ENCODE results near the gene HAUS6.
A peak's percentile ranks its signal among the peaks of the same experiment; 100 is the strongest.
"Not testable (repeated sequence)": the region's sequence is repeated elsewhere in the genome, so short reads cannot be mapped to it uniquely, and the experiment has no call there.

The HAUS6 gene

GRCh38 chr9:19114680-19115270, 12.1 kb upstream of the HAUS6 start:
- Histone ChIP-seq H3K36me3 (ENCODE audit: insufficient read depth, low read length) (peaks cover 41% of the 10 kb centered on the region), H3K27ac (ENCODE audit: low read depth, low read length) (no peak overlapping the region), H3K27me3 (ENCODE audit: control insufficient read depth in 1 of 2, insufficient read depth in 2 of 2, low read length in 2 of 2) (no peaks in the 10 kb centered on the region), H3K4me1 (ENCODE audit: insufficient read depth, low read length) (no peaks in the 10 kb centered on the region), H3K4me3 (ENCODE audit: low read depth in 1 of 2, low read length in 2 of 2) (no peak overlapping the region), H3K9ac (ENCODE audit: low read length) (no peak overlapping the region), H3K9me3 (ENCODE audit: low read length) (no peaks in the 10 kb centered on the region)

GRCh38 chr9:19113964-19114679, 11.4 kb upstream of the HAUS6 start:
- Histone ChIP-seq H3K36me3 (ENCODE audit: insufficient read depth, low read length) (peaks cover 36% of the 10 kb centered on the region), H3K27ac (ENCODE audit: low read depth, low read length) (no peak overlapping the region)

GRCh38 chr9:19113064-19113611, 10.4 kb upstream of the HAUS6 start:
- H3K27me3 ChIP-seq (ENCODE audit: control insufficient read depth in 1 of 2, insufficient read depth in 2 of 2, low read length in 2 of 2); H3K9ac ChIP-seq (ENCODE audit: low read length); H3K4me3 ChIP-seq (ENCODE audit: low read depth in 1 of 2, low read length in 2 of 2); H3K4me1 ChIP-seq (ENCODE audit: insufficient read depth, low read length); H3K9me3 ChIP-seq (ENCODE audit: low read length); H3K27ac ChIP-seq (ENCODE audit: low read depth, low read length): not testable (repeated sequence)
- H3K36me3 ChIP-seq (ENCODE audit: insufficient read depth, low read length) = peaks cover 26% of the 10 kb centered on the region

More at GRCh38 chr9:19113964-19114679, 11.4 kb upstream of the HAUS6 start:
- Histone ChIP-seq H3K4me3 (ENCODE audit: low read depth in 1 of 2, low read length in 2 of 2) (no peak overlapping the region), H3K9me3 (ENCODE audit: low read length) (no peaks in the 10 kb centered on the region), H3K4me1 (ENCODE audit: insufficient read depth, low read length) (no peaks in the 10 kb centered on the region), H3K27me3 (ENCODE audit: control insufficient read depth in 1 of 2, insufficient read depth in 2 of 2, low read length in 2 of 2) (no peaks in the 10 kb centered on the region), H3K9ac (ENCODE audit: low read length) (no peak overlapping the region)

GRCh38 chr9:19108038-19108437, 5.3 kb upstream of the HAUS6 start:
- H3K36me3 ChIP-seq (ENCODE audit: insufficient read depth, low read length) = no peaks in the 10 kb centered on the region
- H3K4me3 ChIP-seq (ENCODE audit: low read depth in 1 of 2, low read length in 2 of 2) = no peak overlapping the region
- H3K27ac ChIP-seq (ENCODE audit: low read depth, low read length) = no peak overlapping the region
- no peaks in the 10 kb centered on the region for H3K27me3 ChIP-seq (ENCODE audit: control insufficient read depth in 1 of 2, insufficient read depth in 2 of 2, low read length in 2 of 2)
- no peaks in the 10 kb centered on the region for H3K9me3 ChIP-seq (ENCODE audit: low read length)
- no peak overlapping the region for H3K9ac ChIP-seq (ENCODE audit: low read length)
- peaks cover 10% of the 10 kb centered on the region for H3K4me1 ChIP-seq (ENCODE audit: insufficient read depth, low read length)

GRCh38 chr9:19104515-19105282, 2.0 kb upstream of the HAUS6 start:
- H3K36me3 ChIP-seq (ENCODE audit: insufficient read depth, low read length) = no peaks in the 10 kb centered on the region
- no peaks in the 10 kb centered on the region for H3K27me3 ChIP-seq (ENCODE audit: control insufficient read depth in 1 of 2, insufficient read depth in 2 of 2, low read length in 2 of 2)
- H3K9me3 ChIP-seq (ENCODE audit: low read length) = no peaks in the 10 kb centered on the region
- peaks cover 18% of the 10 kb centered on the region for H3K4me1 ChIP-seq (ENCODE audit: insufficient read depth, low read length)
- H3K4me3 ChIP-seq (ENCODE audit: low read depth in 1 of 2, low read length in 2 of 2) = no peak overlapping the region
- H3K9ac ChIP-seq (ENCODE audit: low read length) = no peak overlapping the region
- H3K27ac ChIP-seq (ENCODE audit: low read depth, low read length) = no peak overlapping the region

- H3K36me3 ChIP-seq (ENCODE audit: insufficient read depth, low read length) = no peaks in the 10 kb centered on the region
- H3K9ac ChIP-seq (ENCODE audit: low read length) = peak overlapping the region; percentile 71
- peaks cover 18% of the 10 kb centered on the region for H3K4me1 ChIP-seq (ENCODE audit: insufficient read depth, low read length)
- H3K27me3 ChIP-seq (ENCODE audit: control insufficient read depth in 1 of 2, insufficient read depth in 2 of 2, low read length in 2 of 2) = no peaks in the 10 kb centered on the region
- no peaks in the 10 kb centered on the region for H3K9me3 ChIP-seq (ENCODE audit: low read length)
- peak overlapping the region; percentile 69 to 86 for H3K4me3 ChIP-seq (ENCODE audit: low read depth in 1 of 2, low read length in 2 of 2)
- H3K27ac ChIP-seq (ENCODE audit: low read depth, low read length) = peak overlapping the region; percentile 28
Observed at GRCh38 chr9:19102181-19102630, 498 bp downstream of the HAUS6 start.

GRCh38 chr9:19101203-19101602, 1.5 kb downstream of the HAUS6 start:
- no peak overlapping the region for H3K4me3 ChIP-seq (ENCODE audit: low read depth in 1 of 2, low read length in 2 of 2)
- H3K27me3 ChIP-seq (ENCODE audit: control insufficient read depth in 1 of 2, insufficient read depth in 2 of 2, low read length in 2 of 2) = no peaks in the 10 kb centered on the region
- H3K27ac ChIP-seq (ENCODE audit: low read depth, low read length) = no peak overlapping the region
- no peaks in the 10 kb centered on the region for H3K36me3 ChIP-seq (ENCODE audit: insufficient read depth, low read length)
- no peak overlapping the region for H3K9ac ChIP-seq (ENCODE audit: low read length)
- H3K9me3 ChIP-seq (ENCODE audit: low read length) = no peaks in the 10 kb centered on the region
- H3K4me1 ChIP-seq (ENCODE audit: insufficient read depth, low read length) = peaks cover 18% of the 10 kb centered on the region

GRCh38 chr9:19097431-19097830, 5.3 kb downstream of the HAUS6 start:
- peaks cover 22% of the 10 kb centered on the region for H3K36me3 ChIP-seq (ENCODE audit: insufficient read depth, low read length)
- not testable (repeated sequence) for H3K9ac ChIP-seq (ENCODE audit: low read length)

GRCh38 chr9:19087106-19088000, 15.4 kb downstream of the HAUS6 start:
- H3K4me1 ChIP-seq (ENCODE audit: insufficient read depth, low read length) = no peaks in the 10 kb centered on the region
- H3K9ac ChIP-seq (ENCODE audit: low read length) = no peak overlapping the region
- no peak overlapping the region for H3K27ac ChIP-seq (ENCODE audit: low read depth, low read length)
- H3K9me3 ChIP-seq (ENCODE audit: low read length) = no peaks in the 10 kb centered on the region
- H3K4me3 ChIP-seq (ENCODE audit: low read depth in 1 of 2, low read length in 2 of 2) = no peak overlapping the region
- H3K27me3 ChIP-seq (ENCODE audit: control insufficient read depth in 1 of 2, insufficient read depth in 2 of 2, low read length in 2 of 2) = no peaks in the 10 kb centered on the region
- H3K36me3 ChIP-seq (ENCODE audit: insufficient read depth, low read length) = peaks cover 36% of the 10 kb centered on the region

More at GRCh38 chr9:19097431-19097830, 5.3 kb downstream of the HAUS6 start:
- not testable (repeated sequence) for H3K27ac ChIP-seq (ENCODE audit: low read depth, low read length); H3K4me3 ChIP-seq (ENCODE audit: low read depth in 1 of 2, low read length in 2 of 2); H3K9me3 ChIP-seq (ENCODE audit: low read length); H3K27me3 ChIP-seq (ENCODE audit: control insufficient read depth in 1 of 2, insufficient read depth in 2 of 2, low read length in 2 of 2); H3K4me1 ChIP-seq (ENCODE audit: insufficient read depth, low read length)

GRCh38 chr9:19085295-19085694, 17.4 kb downstream of the HAUS6 start:
- H3K9ac ChIP-seq (ENCODE audit: low read length) = no peak overlapping the region
- H3K4me3 ChIP-seq (ENCODE audit: low read depth in 1 of 2, low read length in 2 of 2) = no peak overlapping the region
- H3K4me1 ChIP-seq (ENCODE audit: insufficient read depth, low read length) = no peaks in the 10 kb centered on the region
- peaks cover 17% of the 10 kb centered on the region for H3K36me3 ChIP-seq (ENCODE audit: insufficient read depth, low read length)
- H3K27ac ChIP-seq (ENCODE audit: low read depth, low read length) = no peak overlapping the region
- no peaks in the 10 kb centered on the region for H3K27me3 ChIP-seq (ENCODE audit: control insufficient read depth in 1 of 2, insufficient read depth in 2 of 2, low read length in 2 of 2)
- H3K9me3 ChIP-seq (ENCODE audit: low read length) = no peaks in the 10 kb centered on the region

Measured in muscle layer of colon (tissue), 2 donors.